GM04504 (cell line): ENCODE data around the gene CHSY3.

Experiments used
- DNase-seq: peaks from one replicate; pipeline ENCODE4 v3.0.0-alpha.2; 2012; ENCODE audit warnings: low read depth

The CHSY3 gene

GRCh38 chr5:129904102-129904666, at the start of gene CHSY3:
Gene CHSY3 (plus strand): TSS chr5:129904465.
- peak; percentile 57 for DNase-seq

DNA sequence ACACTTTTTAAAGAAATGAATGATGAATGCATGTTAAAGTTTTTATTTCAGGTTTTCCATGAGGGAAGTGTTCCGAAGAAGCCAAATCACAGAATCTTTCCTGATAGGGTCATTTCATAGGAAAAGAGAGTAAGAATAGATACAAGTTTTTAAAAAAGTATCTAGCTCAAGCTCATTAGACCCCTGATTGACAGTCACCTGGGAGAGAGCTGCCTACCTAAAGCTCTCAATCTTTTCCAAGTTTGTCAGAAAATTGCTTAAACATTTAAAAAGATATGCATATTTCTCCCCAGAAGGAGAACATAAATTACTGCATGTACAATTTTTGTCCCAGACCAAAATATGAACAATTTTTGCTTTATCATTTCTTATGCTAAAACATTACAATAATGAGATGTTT, 47.9 kb upstream of the CHSY3 start:
- no peak for DNase-seq

GRCh38 chr5:129857116-129857515, 47.1 kb upstream of the CHSY3 start:
- DNase-seq: no peak

GRCh38 chr5:129858131-129858675, 46.1 kb upstream of the CHSY3 start:
- DNase-seq: no peak

DNA sequence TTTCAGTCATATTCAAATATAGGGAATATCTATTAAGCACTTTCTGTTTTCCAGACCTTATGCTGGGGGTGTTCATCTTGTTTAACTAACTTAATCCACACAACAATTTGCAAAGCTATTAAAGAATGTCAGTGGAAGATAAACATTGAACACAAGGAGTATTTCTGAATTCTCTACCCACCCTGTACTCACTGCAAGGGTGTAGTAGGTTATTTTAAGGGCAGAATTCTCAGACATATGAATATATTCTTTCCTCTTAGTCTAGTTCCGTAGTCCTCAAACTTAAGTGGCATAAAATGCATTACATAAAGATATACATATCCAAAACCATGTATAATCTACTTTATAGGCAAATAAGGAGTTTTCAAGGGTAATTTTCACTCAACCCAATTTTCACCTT, 19.9 kb upstream of the CHSY3 start:
- DNase-seq: no peak

DNA sequence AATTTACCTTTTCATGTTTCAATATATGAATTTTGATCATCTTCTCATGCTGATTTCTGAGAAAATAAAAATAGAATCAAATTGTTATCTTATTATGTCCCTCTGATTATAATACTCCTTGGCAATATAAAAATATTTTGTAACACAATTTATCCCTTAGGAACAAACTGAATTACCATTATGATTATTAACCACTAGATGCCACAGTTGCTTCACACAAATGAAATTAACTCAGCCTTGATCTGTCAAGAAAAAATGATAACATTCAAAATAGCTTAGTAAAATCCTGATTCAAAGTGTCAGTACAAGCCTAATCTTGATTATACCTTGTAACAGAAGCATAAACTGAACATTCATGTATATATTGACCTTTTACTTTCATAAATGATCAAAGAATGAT, 4.8 kb upstream of the CHSY3 start:
- no peak for DNase-seq

GRCh38 chr5:129902816-129903215, 1.4 kb upstream of the CHSY3 start:
- DNase-seq: no peak

DNA sequence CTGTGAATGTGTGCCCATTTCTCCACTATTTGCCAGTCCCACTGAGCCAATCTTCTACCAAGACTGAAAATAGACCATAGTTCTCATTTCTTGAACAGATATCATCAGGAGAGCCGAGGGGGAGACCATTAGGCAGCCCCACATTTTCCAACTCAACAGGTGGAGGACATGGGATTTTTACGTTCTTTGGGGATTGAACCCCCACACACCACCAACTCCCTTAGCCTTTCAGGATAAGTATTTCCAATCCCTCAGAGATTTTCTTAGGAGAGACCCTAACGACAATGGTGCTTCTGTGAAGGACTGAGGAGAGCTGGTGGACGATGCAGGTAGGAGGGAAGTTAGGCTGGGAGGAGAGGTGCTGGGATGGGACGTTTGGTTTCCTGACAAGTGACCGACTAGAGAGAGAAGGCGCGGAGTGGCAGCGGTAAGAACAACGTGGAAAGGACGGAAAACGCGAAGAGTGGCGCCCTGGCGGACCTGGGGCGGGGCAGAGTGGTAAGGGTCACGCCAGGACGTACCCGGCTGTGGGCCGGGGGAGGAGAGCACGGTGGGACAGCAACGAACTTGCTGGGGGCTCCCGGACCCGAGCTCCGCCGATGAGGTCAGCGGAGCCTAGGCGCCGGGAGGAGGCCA, 681 bp upstream of the CHSY3 start:
- DNase-seq: no peak

GRCh38 chr5:129904667-129905472, 605 bp downstream of the CHSY3 start:
- no peak for DNase-seq

DNA sequence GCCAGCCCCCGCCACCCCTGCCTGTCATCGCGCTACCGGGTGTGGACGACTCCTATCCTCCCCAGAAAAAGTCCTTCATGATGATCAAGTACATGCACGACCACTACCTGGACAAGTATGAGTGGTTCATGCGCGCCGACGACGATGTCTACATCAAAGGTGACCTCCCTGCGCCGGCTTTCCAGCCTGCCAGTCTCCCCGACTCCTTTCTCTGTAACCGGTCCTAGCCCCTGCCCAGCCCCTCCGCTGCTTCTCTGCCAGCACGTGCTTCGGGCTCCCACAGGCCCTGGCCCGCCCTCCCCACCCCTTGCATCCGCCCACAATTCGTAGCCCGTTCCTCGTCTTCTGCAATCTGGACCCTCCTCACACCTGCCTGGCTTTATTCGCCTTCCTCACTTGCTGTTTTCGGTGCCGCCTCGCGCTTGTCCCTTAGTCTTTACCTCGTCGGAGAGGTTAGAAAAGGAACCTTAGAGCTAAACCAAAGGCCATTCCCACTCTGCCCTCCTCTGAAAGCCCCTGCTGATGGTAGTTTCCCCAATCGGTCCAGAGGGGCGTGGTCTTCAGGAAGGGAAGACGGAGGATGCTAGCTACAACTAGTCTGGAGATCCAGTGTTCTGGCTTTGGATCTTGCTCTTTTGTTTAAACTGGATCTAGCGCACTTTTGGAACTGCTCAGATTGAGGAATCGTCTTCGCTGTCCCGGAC, 1.4 kb downstream of the CHSY3 start:
- no peak for DNase-seq

DNA sequence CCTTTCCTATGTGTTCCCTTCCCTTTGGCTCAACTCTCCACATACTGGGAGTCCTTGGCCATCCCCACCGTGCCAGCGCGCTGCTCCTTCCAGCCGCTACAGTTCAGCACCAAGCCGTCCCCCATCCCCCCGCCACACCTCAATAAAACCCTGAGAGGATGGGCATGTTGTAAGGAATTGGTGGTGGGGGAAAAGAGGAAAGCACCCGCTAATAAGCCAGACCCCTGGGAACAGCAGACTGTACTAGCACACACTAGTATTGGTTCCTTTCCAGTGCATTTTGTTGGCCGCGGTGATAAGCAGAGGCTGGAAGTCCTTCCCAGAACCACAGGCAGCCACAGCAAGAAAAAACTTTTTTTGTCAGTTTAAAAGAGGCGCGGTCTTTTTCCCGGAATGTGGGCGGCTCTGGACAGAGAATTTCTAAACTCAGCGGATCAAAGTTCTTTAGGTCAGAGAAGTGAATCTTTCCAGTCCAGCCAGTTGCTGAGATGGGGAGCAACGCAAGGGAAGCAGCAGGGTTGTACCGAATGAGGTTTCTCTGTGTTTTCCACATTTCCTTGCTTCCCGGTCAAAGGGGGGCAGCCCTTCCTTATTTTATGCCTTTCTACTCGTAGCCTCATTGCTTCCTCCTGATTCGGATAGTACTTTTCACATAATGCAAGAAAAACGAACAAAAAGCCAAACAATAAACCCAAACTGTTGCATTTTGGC, 2.1 kb downstream of the CHSY3 start:
- no peak for DNase-seq

DNA sequence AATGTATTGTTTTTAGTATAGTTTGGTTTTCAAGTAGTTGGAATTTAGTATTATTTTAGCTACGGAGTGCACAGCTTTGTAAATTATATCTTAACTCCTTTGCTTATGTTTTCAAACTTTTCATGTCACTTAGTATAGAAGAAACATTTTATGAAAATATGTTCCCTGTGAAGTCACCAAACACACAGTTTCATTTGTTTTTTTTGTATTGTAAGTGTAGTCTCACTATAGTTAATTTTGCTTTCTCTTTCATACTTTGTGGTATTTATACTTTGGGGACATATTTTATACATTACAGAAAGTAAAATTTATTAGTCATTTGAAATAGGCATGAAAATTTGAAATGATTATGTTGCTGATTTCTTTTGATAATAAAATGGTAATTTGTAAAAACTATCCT, 5.0 kb downstream of the CHSY3 start:
- no peak for DNase-seq

- DNase-seq: no peak
Observed at GRCh38 chr5:129912601-129913255, 8.5 kb downstream of the CHSY3 start.

GRCh38 chr5:129915415-129915814, 11.2 kb downstream of the CHSY3 start:
- no peak for DNase-seq

DNA sequence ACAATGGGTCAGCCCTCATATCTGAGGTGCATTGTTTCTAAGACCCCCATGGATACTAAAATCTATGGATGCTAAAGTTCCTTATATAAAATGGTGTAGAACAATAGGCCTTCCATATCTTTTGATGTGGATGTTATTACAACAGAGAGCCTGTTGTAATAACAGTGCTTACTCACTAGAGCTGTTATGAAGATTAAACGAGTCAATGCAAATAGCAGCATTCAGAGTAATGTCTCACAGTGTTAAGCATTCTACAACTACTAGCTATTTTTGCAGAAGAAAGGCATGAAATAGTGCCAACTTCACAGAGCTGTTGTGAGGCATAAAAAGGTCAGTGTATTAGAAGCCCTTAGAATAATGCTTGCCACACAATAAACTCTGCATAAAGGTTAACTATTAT, 13.0 kb downstream of the CHSY3 start:
- DNase-seq: no peak

- DNase-seq: no peak
Observed at GRCh38 chr5:129921204-129921603, 16.9 kb downstream of the CHSY3 start.

- no peak for DNase-seq
Observed at GRCh38 chr5:129930221-129930620, 26.0 kb downstream of the CHSY3 start.

DNA sequence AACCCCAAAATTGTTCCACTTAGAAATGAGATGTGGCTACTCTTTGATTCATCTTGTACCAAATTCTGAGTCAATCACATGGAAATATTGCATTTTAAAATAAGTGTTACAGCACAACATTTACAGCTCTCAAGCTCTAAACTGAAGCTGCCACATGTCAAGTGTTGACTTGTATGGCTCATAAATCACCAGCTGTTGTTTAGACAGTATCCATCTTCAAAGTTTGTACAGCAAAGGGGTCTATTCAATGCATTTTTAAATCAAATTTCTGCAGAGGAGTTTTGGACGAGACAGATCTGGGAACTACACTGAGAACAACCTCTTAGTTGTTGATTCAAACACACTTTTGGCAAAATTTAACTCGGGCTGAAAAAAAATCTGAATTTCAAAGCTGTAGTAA, 31.4 kb downstream of the CHSY3 start:
- DNase-seq: no peak

- no peak for DNase-seq
Observed at GRCh38 chr5:129938077-129938476, 33.8 kb downstream of the CHSY3 start.

GRCh38 chr5:129943936-129944335, 39.7 kb downstream of the CHSY3 start:
- DNase-seq: no peak

DNA sequence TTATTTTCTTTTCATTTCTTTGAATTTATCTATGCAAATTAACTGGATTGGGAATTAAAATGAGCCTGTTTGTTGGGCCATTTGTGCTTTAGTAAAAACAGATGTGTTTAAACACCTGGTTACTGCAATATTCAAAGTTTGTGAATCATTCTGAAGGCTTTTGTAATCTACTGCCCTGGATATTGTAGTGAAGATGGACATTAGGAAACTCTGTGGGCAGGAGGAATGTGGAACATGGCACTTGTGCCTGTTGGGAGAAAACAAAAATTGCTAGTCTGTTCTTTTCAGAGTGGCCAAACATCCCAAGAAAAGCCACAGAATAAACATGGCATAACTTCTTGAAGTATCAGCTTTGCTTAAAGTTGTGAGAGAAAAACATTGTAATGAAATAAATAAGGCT, 40.8 kb downstream of the CHSY3 start:
- DNase-seq: peak; percentile 51
